Activated CD4-positive, alpha-beta T cell treated with anti-CD3 and anti-CD28 coated beads, Interleukin-2, amount 10 ng/mL, durations not matched to agents 7 days and 5 days (primary cell): Measurements from ENCODE around the gene KCNIP3. TPM values are rescaled to one million over a fixed set of nuclear protein-coding genes. Genes with fewer than 3 reads are reported as not detected.
"Not testable (repeated sequence)": the region's sequence is repeated elsewhere in the genome, so short reads cannot be mapped to it uniquely, and the experiment has no call there.

ENCODE experiments used
- CTCF ChIA-PET: fragments of 350-600 bp; sonication (Branson Sonifier 250); formaldehyde crosslinking; loops from one replicate; lab custom pipeline; 2021; ENCODE audit warnings: antibody characterized with exemption; lab: Charles Lee
- POLR2A ChIA-PET: fragments of 350-600 bp; sonication (Branson Sonifier 250); formaldehyde crosslinking; loops from one replicate; lab custom pipeline; 2021; ENCODE audit warnings: antibody characterized with exemption; lab: Charles Lee
- DNase-seq: peaks from one replicate; pipeline ENCODE4 v3.0.0-alpha.2; 2020
- H3K27ac Mint-ChIP-seq: one replicate; pipeline ENCODE4 v1.8.0; 2021; ENCODE audit warnings: mild to moderate bottlenecking, moderate library complexity, mixed read lengths
- H3K27me3 Mint-ChIP-seq: one replicate; pipeline ENCODE4 v1.8.0; 2021; ENCODE audit warnings: mixed read lengths
- H3K36me3 Mint-ChIP-seq: one replicate; pipeline ENCODE4 v1.8.0; 2021; ENCODE audit warnings: low read depth, mixed read lengths
- H3K4me1 Mint-ChIP-seq: one replicate; pipeline ENCODE4 v1.8.0; 2021; ENCODE audit warnings: mixed read lengths
- H3K4me3 Mint-ChIP-seq: one replicate; pipeline ENCODE4 v1.8.0; 2021; ENCODE audit warnings: mild to moderate bottlenecking, moderate library complexity, mixed read lengths
- H3K9me3 Mint-ChIP-seq: one replicate; pipeline ENCODE4 v1.8.0; 2021; ENCODE audit warnings: mixed read lengths
- total RNA-seq, 2 experiments: library from RNA; stranded (reverse); gene quantifications; one replicate each; pipeline ENCODE4 v1.2.3, GENCODE V29; 2021

KCNIP3 gene
- total RNA-seq, 2 experiments from 2014 or later, result not detected

DNA sequence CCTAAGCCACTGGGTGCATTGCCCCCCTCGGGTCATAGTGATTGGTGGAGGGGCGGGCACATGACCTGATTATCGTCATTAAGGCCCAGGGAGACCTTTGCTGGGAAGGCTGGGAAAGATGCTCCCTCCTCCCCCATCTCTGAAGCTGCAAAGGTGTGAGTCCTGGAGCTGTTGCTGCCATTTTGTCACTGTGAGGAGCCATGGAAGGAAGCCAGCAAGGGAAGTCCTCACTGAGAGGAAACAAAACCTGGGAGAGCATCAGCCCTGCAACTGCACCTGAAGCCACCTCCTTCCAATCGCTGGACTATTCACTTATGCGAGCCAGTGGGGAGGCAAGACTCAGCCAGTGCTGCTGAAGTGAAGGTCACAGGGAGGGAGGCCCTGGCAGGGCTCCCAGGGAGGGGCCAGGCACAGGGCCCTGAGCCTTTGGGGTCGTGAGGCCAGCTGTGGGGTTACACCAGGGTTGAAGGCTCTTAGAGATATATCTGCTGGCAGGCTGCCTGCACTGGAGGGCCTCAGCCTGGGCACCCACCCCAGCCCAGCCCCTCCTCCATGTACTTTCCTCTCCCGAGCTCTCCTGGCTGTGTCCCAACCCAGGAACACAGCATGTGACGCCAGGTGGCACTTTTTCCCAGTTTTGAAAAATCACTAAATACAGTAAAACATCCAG lies 94.6 kb downstream of the KCNIP3 start:
- Mint-ChIP-seq H3K27ac (no peak overlapping the region), H3K4me1 (peaks cover 2% of the 10 kb centered on the region), H3K27me3 (no peaks in the 10 kb centered on the region), H3K9me3 (no peaks in the 10 kb centered on the region), H3K4me3 (no peak overlapping the region), H3K36me3 (no peaks in the 10 kb centered on the region)
- ChIA-PET CTCF (no interaction called here), POLR2A (no interaction called here)
- no peak for DNase-seq

DNA sequence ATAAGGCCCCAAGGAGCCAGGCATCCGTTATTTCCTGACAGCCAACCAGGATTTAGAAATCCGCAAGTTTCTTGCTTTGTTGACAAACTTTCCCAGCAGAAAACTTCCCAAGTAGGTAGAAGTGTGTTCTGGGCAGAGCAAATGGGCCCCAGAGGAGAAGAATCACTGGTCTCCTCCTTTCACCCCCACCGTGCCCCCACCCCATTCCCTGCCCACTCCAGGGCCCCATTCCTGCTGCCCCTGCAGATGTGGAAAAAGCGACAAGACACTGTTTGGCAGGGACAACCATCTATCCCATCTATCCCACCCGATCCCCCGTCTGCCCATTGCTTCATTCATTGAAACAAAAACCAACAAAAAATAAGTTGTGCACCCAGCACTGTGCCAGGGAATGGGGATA lies 95.2 kb downstream of the KCNIP3 start:
- Mint-ChIP-seq H3K27ac (no peak overlapping the region), H3K9me3 (no peaks in the 10 kb centered on the region), H3K4me1 (peaks cover 2% of the 10 kb centered on the region), H3K27me3 (no peaks in the 10 kb centered on the region), H3K36me3 (no peaks in the 10 kb centered on the region), H3K4me3 (no peak overlapping the region)
- ChIA-PET POLR2A (no interaction called here), CTCF (no interaction called here)
- no peak for DNase-seq

DNA sequence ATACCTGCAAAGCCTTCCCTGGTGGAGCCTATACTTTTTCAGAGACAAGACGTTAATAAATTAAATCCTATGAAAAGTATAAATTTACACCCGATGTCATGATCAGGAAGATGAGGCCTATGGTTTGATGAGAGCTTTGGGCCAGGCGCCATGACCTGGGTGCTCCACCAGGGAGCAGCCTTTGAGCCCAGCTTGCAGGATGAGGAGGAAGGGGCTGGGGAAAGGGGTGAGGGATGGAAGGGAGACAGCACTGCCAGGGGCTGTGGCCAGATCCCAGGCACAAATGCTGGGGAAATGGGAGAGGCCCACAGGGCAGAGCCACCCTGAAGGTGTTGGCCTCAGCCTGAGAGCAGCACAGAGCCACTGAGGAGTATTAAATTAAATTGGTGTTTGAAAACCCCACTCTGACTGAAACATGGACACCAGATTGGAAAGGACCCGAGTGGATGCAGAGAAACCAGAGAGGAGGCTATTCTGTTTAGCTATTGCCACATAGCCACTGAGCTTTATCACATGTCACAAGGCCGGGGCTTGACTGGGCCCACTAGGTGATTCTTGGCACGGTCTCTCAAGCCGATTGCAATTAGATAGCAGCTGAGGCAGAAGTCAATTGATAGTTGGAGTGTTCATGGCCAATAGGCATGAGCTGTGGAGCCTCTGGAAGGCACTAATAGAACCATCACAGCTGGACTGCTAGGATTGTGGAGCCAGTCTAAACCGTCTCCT lies 95.7 kb downstream of the KCNIP3 start:
- H3K36me3 Mint-ChIP-seq, result no peaks in the 10 kb centered on the region
- no peak for DNase-seq
- H3K9me3 Mint-ChIP-seq, result no peaks in the 10 kb centered on the region
- no peak overlapping the region for H3K27ac Mint-ChIP-seq
- ChIA-PET CTCF (no interaction called here), POLR2A (no interaction called here)
- no peak overlapping the region for H3K4me3 Mint-ChIP-seq
- H3K4me1 Mint-ChIP-seq, result peaks cover 2% of the 10 kb centered on the region
- no peaks in the 10 kb centered on the region for H3K27me3 Mint-ChIP-seq

DNA sequence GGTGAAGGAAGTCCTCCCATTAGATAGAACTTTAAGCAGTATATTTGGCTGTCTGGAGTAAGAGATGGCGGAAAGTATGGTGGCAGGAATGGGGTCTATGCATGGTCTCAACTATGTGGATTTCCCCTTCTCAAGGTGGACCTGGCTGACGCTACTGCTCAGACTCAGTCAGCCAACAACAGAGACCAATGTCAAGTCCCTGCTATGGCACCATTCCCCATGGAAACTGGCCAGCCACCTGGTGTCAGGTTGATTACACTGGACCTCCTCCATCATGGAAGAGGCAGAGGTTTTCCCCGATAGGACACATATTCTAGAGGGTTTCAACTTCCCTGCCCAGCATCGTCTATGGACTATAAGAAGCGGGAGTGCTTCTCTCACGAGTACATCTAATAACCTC lies 96.8 kb downstream of the KCNIP3 start:
- peaks cover 2% of the 10 kb centered on the region for H3K4me1 Mint-ChIP-seq
- H3K27ac Mint-ChIP-seq, result no peak overlapping the region
- CTCF ChIA-PET, result interaction anchor here (0.6 kb wide), 1 partner anchor 56 kb away, joined by 3 read pairs; no protein-coding TSS in a partner anchor
- H3K36me3 Mint-ChIP-seq, result no peaks in the 10 kb centered on the region
- H3K4me3 Mint-ChIP-seq, result no peak overlapping the region
- no peak for DNase-seq
- POLR2A ChIA-PET, result no interaction called here
- H3K27me3 Mint-ChIP-seq, result no peaks in the 10 kb centered on the region
- H3K9me3 Mint-ChIP-seq, result no peaks in the 10 kb centered on the region

DNA sequence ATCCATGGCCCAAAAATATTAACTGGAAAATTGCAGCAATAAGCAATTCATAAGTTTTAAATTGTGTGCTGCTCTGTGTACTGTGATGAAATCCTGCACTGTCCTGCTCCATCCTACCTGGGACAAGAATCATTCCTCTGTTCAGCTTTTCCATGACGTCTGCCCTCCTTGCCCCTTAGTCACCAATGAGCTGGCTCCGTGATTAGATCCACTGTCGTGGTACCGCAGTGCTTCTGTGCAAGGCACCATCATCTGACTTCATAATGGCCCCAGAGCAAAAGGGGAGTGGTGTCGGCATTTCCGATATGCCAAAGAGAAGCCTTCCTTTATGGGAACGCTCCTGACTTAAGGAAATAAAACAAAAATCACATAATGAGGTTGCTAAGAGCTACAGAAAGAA lies 101.9 kb downstream of the KCNIP3 start:
- Mint-ChIP-seq H3K4me1 (peaks cover 18% of the 10 kb centered on the region), H3K27ac (no peak overlapping the region), H3K9me3 (no peaks in the 10 kb centered on the region), H3K27me3 (no peaks in the 10 kb centered on the region), H3K4me3 (no peak overlapping the region), H3K36me3 (no peaks in the 10 kb centered on the region)
- CTCF ChIA-PET, result interaction anchor here (1.3 kb wide), 1 partner anchor 10 kb away, joined by 3 read pairs; no protein-coding TSS in a partner anchor
- POLR2A ChIA-PET, result no interaction called here
- no peak for DNase-seq

DNA sequence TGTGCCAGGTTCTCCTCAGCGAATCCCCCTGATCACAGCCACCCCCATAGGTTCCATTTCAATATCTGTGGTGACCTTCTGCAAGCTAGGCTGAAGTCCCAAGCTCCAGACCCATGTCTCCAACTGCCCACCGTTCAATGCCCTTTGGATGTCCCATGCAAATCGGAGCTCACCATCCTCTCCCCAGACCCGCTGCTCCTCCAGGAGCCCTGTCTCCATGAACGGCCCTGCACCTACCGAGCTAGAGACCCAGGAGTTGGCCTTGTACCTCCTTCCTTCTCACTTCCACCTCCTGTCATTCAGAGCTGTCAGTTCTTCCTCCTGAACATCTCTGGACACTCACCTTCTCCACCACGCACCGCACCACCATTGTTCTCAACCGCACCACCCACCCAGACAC lies 104.3 kb downstream of the KCNIP3 start:
- H3K9me3 Mint-ChIP-seq, result no peaks in the 10 kb centered on the region
- H3K27ac Mint-ChIP-seq, result no peak overlapping the region
- no peaks in the 10 kb centered on the region for H3K27me3 Mint-ChIP-seq

DNA sequence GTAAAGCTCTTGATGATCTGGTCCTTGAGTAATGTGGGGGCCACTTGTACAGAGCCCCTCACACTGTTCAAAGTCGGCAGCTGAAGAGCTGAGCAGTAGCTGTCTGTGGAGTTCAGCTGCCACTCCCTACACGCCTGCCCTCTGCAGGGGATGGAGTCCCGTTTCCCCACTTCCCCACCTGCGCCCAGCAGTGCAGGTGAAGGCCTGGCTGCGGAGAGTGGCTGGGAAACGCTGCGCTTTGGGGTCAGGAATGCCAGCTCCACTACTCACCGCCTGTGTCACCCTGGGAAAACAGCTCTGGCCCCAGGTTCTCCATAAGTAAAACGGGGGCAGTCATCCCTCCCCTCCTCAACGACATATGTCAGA lies 104.8 kb downstream of the KCNIP3 start:
- DNase-seq, result peak; percentile 16
- peak overlapping the region; percentile 98 for H3K4me3 Mint-ChIP-seq
- CTCF ChIA-PET, result interaction anchor here (1.3 to 1.6 kb wide), 4 partner anchors 13 to 315 kb away, joined by 3 to 7 read pairs (median 4); no protein-coding TSS in a partner anchor
- H3K27me3 Mint-ChIP-seq, H3K36me3 Mint-ChIP-seq, POLR2A ChIA-PET, H3K9me3 Mint-ChIP-seq: not testable (repeated sequence)
- H3K4me1 Mint-ChIP-seq, result peaks cover 20% of the 10 kb centered on the region
- H3K27ac Mint-ChIP-seq, result peak overlapping the region; percentile 97

More for the DNA sequence above, 104.3 kb downstream of the KCNIP3 start:
- Mint-ChIP-seq H3K36me3 (no peaks in the 10 kb centered on the region), H3K4me1 (peaks cover 20% of the 10 kb centered on the region), H3K4me3 (peak overlapping the region; percentile 98)
- ChIA-PET POLR2A (no interaction called here), CTCF (interaction anchor here (1.3 to 1.6 kb wide), 3 partner anchors 13 to 316 kb away, joined by 3 to 7 read pairs (median 4); no protein-coding TSS in a partner anchor)
- DNase-seq, result no peak

DNA sequence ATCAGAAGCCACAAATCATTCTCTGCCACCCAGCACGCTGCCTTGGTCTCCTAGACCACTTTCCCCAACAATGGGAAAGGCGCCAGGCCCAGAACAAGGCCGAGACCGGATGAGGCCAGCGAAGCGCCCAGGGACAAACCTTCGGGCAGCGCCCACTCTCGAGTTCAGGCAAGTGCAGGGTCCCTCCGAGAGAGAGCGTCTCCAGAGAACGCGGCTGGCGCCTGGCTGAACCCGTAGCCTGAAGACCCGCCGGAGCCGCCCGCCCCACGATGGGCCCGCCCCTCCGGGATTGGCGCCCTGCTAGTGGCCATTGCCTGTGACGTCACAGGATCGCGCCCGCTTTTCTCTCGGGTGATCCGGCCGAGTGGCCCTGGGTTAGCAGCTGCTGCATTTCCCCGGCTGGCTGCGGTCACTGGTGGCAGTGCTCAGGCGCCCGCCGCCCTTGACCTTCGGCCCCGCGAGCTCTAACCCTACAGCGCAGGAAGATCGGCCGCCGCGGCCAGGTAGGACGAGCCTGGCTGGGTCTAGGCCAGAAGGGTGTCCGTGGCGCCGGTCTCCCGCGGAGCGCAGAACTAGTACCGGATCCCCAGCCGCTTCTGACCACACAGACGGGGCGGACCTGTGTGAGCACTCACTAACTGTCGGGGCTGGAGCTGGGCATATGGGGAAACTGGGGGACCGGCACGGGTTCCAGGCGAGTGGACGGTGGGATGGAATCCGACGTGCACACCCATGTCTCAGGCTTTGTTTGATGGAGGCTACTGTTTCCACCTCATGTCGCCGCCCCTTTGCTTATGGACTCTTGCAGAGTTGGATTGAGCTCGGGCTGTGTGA lies 105.4 kb downstream of the KCNIP3 start, which contains the start of gene FAHD2A:
Gene FAHD2A (plus strand): TSS at position 339 of the 834 bp plus-strand sequence. CDS start 2,851 bp downstream, outside the sequence.
- Mint-ChIP-seq H3K4me1 (peaks cover 20% of the 10 kb centered on the region), H3K27me3 (no peaks in the 10 kb centered on the region), H3K36me3 (peaks cover 2% of the 10 kb centered on the region), H3K27ac (peak within 1 kb of the TSS; percentile 97), H3K9me3 (no peaks in the 10 kb centered on the region), H3K4me3 (peak within 1 kb of the TSS; percentile 98)
- DNase-seq, result peak; percentile 98
- ChIA-PET CTCF (interaction anchor here (0.6 to 1.6 kb wide), 7 partner anchors 14 to 315 kb away, joined by 3 to 7 read pairs (median 3); no protein-coding TSS in a partner anchor), POLR2A (no interaction called here)

DNA sequence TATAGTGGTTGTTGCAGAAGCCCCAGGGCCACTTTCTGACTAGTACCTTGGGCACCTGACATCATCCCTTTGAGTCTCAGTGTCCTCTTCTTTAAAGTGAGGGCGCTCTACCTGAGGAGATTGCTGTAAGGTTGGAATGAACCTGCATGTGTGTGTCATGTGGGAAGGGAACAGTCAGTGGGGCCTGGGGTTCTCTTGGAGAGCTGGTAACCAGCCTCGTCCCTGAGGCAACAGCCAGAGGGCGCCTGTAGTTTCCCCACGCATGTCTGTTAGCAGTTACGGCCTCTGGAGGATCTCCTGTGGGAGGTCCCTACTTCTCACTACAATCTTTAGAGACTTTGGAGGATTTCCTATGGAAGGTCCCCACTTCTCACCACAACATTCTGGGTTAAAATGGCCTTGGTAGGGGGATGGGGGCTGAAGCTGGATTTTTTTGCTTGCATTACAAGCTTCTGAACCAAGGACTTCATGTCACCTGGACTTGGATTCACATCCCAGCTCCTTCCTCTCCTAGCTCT lies 106.1 kb downstream of the KCNIP3 start:
- peak; percentile 50 for DNase-seq
- peak overlapping the region; percentile 97 for H3K27ac Mint-ChIP-seq
- H3K4me1 Mint-ChIP-seq, result peaks cover 20% of the 10 kb centered on the region
- ChIA-PET POLR2A (interaction anchor here (0.6 kb wide), 1 partner anchor 119 kb away, joined by 3 read pairs; no protein-coding TSS in a partner anchor), CTCF (interaction anchor here (0.6 to 1.3 kb wide), 4 partner anchors 13 to 56 kb away, joined by 3 to 4 read pairs (median 3); no protein-coding TSS in a partner anchor)
- H3K36me3 Mint-ChIP-seq, H3K9me3 Mint-ChIP-seq, H3K27me3 Mint-ChIP-seq: not testable (repeated sequence)
- peak overlapping the region; percentile 98 for H3K4me3 Mint-ChIP-seq

DNA sequence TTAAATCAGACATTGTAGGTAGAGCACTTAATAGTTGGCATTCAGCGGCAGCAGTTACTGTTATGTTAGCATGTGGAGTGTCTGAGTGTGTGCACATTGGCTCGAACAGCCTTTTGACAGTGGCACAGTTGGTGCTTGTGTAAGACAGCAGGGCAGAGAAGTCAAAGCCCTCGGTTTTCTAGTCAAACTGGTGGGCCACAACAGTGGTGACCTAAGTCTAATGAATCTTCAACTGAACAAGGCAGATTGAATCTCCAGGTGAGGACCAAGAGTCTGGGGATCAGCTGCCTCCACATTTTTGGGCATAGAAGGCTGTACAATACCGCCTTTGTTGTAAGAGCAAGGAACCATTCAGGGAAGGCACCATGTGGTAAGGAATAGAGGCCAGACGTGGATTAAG lies 106.7 kb downstream of the KCNIP3 start:
- ChIA-PET CTCF (interaction anchor here (1.2 kb wide), 2 partner anchors 12 to 15 kb away, joined by 3 read pairs; no protein-coding TSS in a partner anchor), POLR2A (interaction anchor here (0.6 kb wide), 1 partner anchor 119 kb away, joined by 3 read pairs; no protein-coding TSS in a partner anchor)
- H3K27ac Mint-ChIP-seq, H3K27me3 Mint-ChIP-seq, DNase-seq, H3K9me3 Mint-ChIP-seq, H3K36me3 Mint-ChIP-seq: not testable (repeated sequence)
- Mint-ChIP-seq H3K4me1 (peaks cover 20% of the 10 kb centered on the region), H3K4me3 (peak overlapping the region; percentile 98)

DNA sequence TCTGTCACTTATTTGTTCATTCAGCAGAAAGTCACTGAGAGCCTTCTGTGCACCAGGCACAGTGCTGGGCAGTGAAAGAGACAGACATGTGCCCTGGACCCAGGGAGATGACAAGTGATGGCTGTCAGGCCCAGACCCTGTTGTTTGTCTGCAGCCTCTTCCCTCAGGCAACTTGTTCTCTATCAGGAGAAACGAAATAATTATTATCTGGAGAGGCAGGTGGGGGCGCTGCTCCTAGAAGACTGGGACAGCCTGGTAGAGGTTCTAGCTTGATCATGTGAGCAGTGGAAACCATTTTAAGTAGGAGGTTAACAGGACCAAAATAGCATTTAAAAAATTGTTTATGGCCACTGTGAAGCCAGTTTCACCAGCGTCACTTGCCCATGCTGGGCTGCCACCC lies 107.5 kb downstream of the KCNIP3 start:
- CTCF ChIA-PET, result interaction anchor here (1.2 kb wide), 1 partner anchor 15 kb away, joined by 3 read pairs; no protein-coding TSS in a partner anchor
- H3K9me3 Mint-ChIP-seq, DNase-seq, H3K27ac Mint-ChIP-seq, POLR2A ChIA-PET, H3K27me3 Mint-ChIP-seq, H3K4me3 Mint-ChIP-seq: not testable (repeated sequence)
- H3K4me1 Mint-ChIP-seq, result peaks cover 20% of the 10 kb centered on the region
- peaks cover 12% of the 10 kb centered on the region for H3K36me3 Mint-ChIP-seq

DNA sequence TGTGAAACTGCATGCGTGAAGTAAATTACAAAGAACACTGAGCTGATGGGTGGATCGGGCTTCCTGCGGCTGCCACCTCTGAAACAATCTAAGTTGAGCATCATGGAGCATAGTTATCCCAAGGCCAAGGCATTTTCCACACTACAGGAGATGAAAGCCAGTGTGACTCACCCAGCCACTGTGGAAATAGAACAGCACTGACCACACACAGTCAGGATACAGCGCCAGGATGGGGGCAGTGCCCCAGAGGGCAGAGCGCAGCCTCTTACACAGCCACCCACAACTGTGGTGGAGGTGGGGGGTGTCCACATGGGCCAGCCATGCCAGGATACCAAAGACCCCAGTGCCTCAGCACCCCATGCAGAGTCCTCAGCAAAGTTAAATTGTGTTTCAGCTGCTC lies 114.1 kb downstream of the KCNIP3 start:
- H3K4me1 Mint-ChIP-seq, H3K27me3 Mint-ChIP-seq, H3K9me3 Mint-ChIP-seq, CTCF ChIA-PET, H3K27ac Mint-ChIP-seq, POLR2A ChIA-PET, DNase-seq, H3K4me3 Mint-ChIP-seq: not testable (repeated sequence)
- H3K36me3 Mint-ChIP-seq, result peaks cover 12% of the 10 kb centered on the region
